Trophoblast cell (in vitro differentiated cells and primary cell): ENCODE data around the gene LAMC2.

ENCODE experiments used
- DNase-seq, 2 donors: peaks; one replicate each; pipeline ENCODE4 v3.0.0-alpha.2; 2016
- H2AFZ ChIP-seq: 2 replicates; pipeline ENCODE4 v1.6.1; 2013; ENCODE audit warnings: low read length, moderate library complexity, mild to moderate bottlenecking; ENCODE audit not compliant: insufficient read depth, poor library complexity
- H2AK5ac ChIP-seq: 2 replicates; pipeline ENCODE4 v1.6.1; 2013; ENCODE audit warnings: mild to moderate bottlenecking, low read length
- H2BK120ac ChIP-seq: 2 replicates; pipeline ENCODE4 v1.6.1; 2013; ENCODE audit warnings: low read length, mild to moderate bottlenecking, moderate library complexity; ENCODE audit not compliant: insufficient read depth, poor library complexity
- H2BK12ac ChIP-seq: 2 replicates; pipeline ENCODE4 v1.6.1; 2013; ENCODE audit warnings: mild to moderate bottlenecking, low read length, moderate library complexity
- H2BK5ac ChIP-seq: 2 replicates; pipeline ENCODE4 v1.6.1; 2013; ENCODE audit warnings: low read length, low read depth, moderate library complexity, mild to moderate bottlenecking; ENCODE audit not compliant: poor library complexity
- H3K14ac ChIP-seq: 2 replicates; pipeline ENCODE4 v1.6.1; 2013; ENCODE audit warnings: mild to moderate bottlenecking, low read length
- H3K18ac ChIP-seq: 2 replicates; pipeline ENCODE4 v1.6.1; 2013; ENCODE audit warnings: mild to moderate bottlenecking, low read length
- H3K23ac ChIP-seq: 2 replicates; pipeline ENCODE4 v1.6.1; 2013; ENCODE audit warnings: low read length
- H3K27ac ChIP-seq: 2 replicates; pipeline ENCODE4 v1.5.1; 2013; ENCODE audit warnings: low read depth, mild to moderate bottlenecking, inconsistent platforms, low read length, moderate library complexity
- H3K27me3 ChIP-seq: 2 replicates; pipeline ENCODE4 v1.6.1; 2013; ENCODE audit warnings: inconsistent platforms, mild to moderate bottlenecking, low read length, moderate library complexity; ENCODE audit not compliant: insufficient read depth
- H3K36me3 ChIP-seq, 2 experiments: 1 replicate in 1 of 2; 2 replicates in 1 of 2; pipeline ENCODE4 v1.6.1; 2013; ENCODE audit warnings: low read length in 2 of 2, mild to moderate bottlenecking in 2 of 2, moderate library complexity in 1 of 2; ENCODE audit not compliant: insufficient read depth in 2 of 2, control insufficient read depth in 1 of 2
- H3K4ac ChIP-seq: 2 replicates; pipeline ENCODE4 v1.6.1; 2013; ENCODE audit warnings: low read depth, mild to moderate bottlenecking, low read length, moderate library complexity
- H3K4me1 ChIP-seq, 2 experiments: 1 replicate in 1 of 2; 2 replicates in 1 of 2; pipeline ENCODE4 v1.6.1; 2013; ENCODE audit warnings: low read length in 2 of 2, mild to moderate bottlenecking in 2 of 2, moderate library complexity in 1 of 2; ENCODE audit not compliant: insufficient read depth in 2 of 2, control insufficient read depth in 1 of 2
- H3K4me2 ChIP-seq: 2 replicates; pipeline ENCODE4 v1.6.1; 2013; ENCODE audit warnings: inconsistent platforms, mild to moderate bottlenecking, low read length, moderate library complexity
- H3K4me3 ChIP-seq: 2 replicates; pipeline ENCODE4 v1.5.1; 2013; ENCODE audit warnings: mild to moderate bottlenecking, low read depth, low read length, inconsistent platforms
- H3K79me1 ChIP-seq: one replicate; pipeline ENCODE4 v1.6.1; 2013; ENCODE audit warnings: low read length
- H3K79me2 ChIP-seq: 2 replicates; pipeline ENCODE4 v1.6.1; 2013; ENCODE audit warnings: low read length, mild to moderate bottlenecking; ENCODE audit not compliant: control insufficient read depth, insufficient read depth, poor library complexity
- H3K9ac ChIP-seq: 2 replicates; pipeline ENCODE4 v1.6.1; 2013; ENCODE audit warnings: mild to moderate bottlenecking, low read length
- H3K9me3 ChIP-seq: 2 replicates; pipeline ENCODE4 v1.6.1; 2013; ENCODE audit warnings: low read depth, mild to moderate bottlenecking, control low read depth, inconsistent platforms, low read length; ENCODE audit not compliant: insufficient read depth
- H4K12ac ChIP-seq: 2 replicates; pipeline ENCODE4 v1.6.1; 2013; ENCODE audit warnings: low read depth, mild to moderate bottlenecking, low read length, moderate library complexity
- H4K8ac ChIP-seq: 2 replicates; pipeline ENCODE4 v1.6.1; 2013; ENCODE audit warnings: low read depth, mild to moderate bottlenecking, low read length, moderate library complexity
- H4K91ac ChIP-seq: one replicate; pipeline ENCODE4 v1.6.1; 2013; ENCODE audit warnings: low read depth, mild to moderate bottlenecking, low read length, moderate library complexity
- WGBS: extraction: QIAGEN DNeasy Blood & Tissue Kit; methylation state at CpG from one replicate; pipeline ENCODE4 v1.1.7; 2013; ENCODE audit warnings: missing lambda C conversion rate; ENCODE audit not compliant: insufficient read length, insufficient coverage; ENCODE audit errors: extremely low coverage; 5-methylcytosine and 5-hydroxymethylcytosine counted together

The LAMC2 gene

GRCh38 chr1:183210681-183211080 is 24.6 kb downstream of the LAMC2 start:
- no peak overlapping the region for H2BK12ac ChIP-seq
- no peaks in the 10 kb centered on the region for H3K27me3 ChIP-seq

GRCh38 chr1:183212870-183213269 is 26.8 kb downstream of the LAMC2 start:
- Histone ChIP-seq H3K14ac (no peak overlapping the region), H2AK5ac (no peak overlapping the region)

More at GRCh38 chr1:183210681-183211080, 24.6 kb downstream of the LAMC2 start:
- Histone ChIP-seq H2BK120ac (no peak overlapping the region), H3K9me3 (no peaks in the 10 kb centered on the region), H3K79me1 (no peaks in the 10 kb centered on the region), H3K23ac (no peak overlapping the region), H2AFZ (no peak overlapping the region), H4K12ac (no peak overlapping the region), H4K8ac (no peak overlapping the region), H3K4me2 (no peak overlapping the region), H3K4ac (no peak overlapping the region), H3K27ac (no peak overlapping the region), H3K18ac (no peak overlapping the region), H2AK5ac (no peak overlapping the region), H3K14ac (no peak overlapping the region), H4K91ac (no peak overlapping the region), H3K4me3 (no peak overlapping the region), H3K79me2 (no peaks in the 10 kb centered on the region), H2BK5ac (no peak overlapping the region), H3K36me3 (peaks cover 0 to 2% of the 10 kb centered on the region in 2 experiments), H3K9ac (no peak overlapping the region), H3K4me1 (no peaks in the 10 kb centered on the region)
- no peak for DNase-seq

GRCh38 chr1:183214021-183214970 is 28.2 kb downstream of the LAMC2 start:
- H3K4me3 ChIP-seq = no peak overlapping the region

More at GRCh38 chr1:183212870-183213269, 26.8 kb downstream of the LAMC2 start:
- H3K79me1 ChIP-seq = no peaks in the 10 kb centered on the region
- H3K4me2 ChIP-seq = no peak overlapping the region
- H3K27ac ChIP-seq = no peak overlapping the region
- no peak overlapping the region for H2AFZ ChIP-seq
- no peak overlapping the region for H3K4me3 ChIP-seq
- peaks cover 2 to 5% of the 10 kb centered on the region in 2 experiments for H3K36me3 ChIP-seq
- no peaks in the 10 kb centered on the region for H3K27me3 ChIP-seq
- DNase-seq = no peak
- H3K9me3 ChIP-seq = no peaks in the 10 kb centered on the region
- no peak overlapping the region for H2BK120ac ChIP-seq
- no peak overlapping the region for H3K9ac ChIP-seq
- no peak overlapping the region for H4K91ac ChIP-seq
- H3K23ac ChIP-seq = no peak overlapping the region
- no peak overlapping the region for H3K4ac ChIP-seq
- no peak overlapping the region for H2BK5ac ChIP-seq
- no peak overlapping the region for H3K18ac ChIP-seq
- no CpG with 5 or more reads among the region's 1 CpG for WGBS
- no peak overlapping the region for H2BK12ac ChIP-seq
- H4K8ac ChIP-seq = no peak overlapping the region
- no peak overlapping the region for H4K12ac ChIP-seq
- peaks cover 0 to 2% of the 10 kb centered on the region in 2 experiments for H3K4me1 ChIP-seq
- no peaks in the 10 kb centered on the region for H3K79me2 ChIP-seq

GRCh38 chr1:183215076-183215720 is 29.1 kb downstream of the LAMC2 start:
- H2BK12ac ChIP-seq = no peak overlapping the region
- no peak for DNase-seq
- no peak overlapping the region for H2AK5ac ChIP-seq
- no peak overlapping the region for H3K18ac ChIP-seq
- no peak overlapping the region for H3K4me3 ChIP-seq
- H3K27me3 ChIP-seq = no peaks in the 10 kb centered on the region
- no peak overlapping the region for H2BK120ac ChIP-seq
- no peak overlapping the region for H4K8ac ChIP-seq
- H3K79me1 ChIP-seq = no peaks in the 10 kb centered on the region
- no peak overlapping the region for H3K9ac ChIP-seq
- no peaks in the 10 kb centered on the region for H3K79me2 ChIP-seq
- no peak overlapping the region for H2BK5ac ChIP-seq
- H3K27ac ChIP-seq = no peak overlapping the region
- H3K4me1 ChIP-seq = peaks cover 0 to 4% of the 10 kb centered on the region in 2 experiments
- WGBS = no CpG with 5 or more reads among the region's 13 CpGs
- H3K14ac ChIP-seq = no peak overlapping the region
- H3K4ac ChIP-seq = no peak overlapping the region
- no peaks in the 10 kb centered on the region for H3K9me3 ChIP-seq
- no peak overlapping the region for H2AFZ ChIP-seq
- no peak overlapping the region for H4K91ac ChIP-seq
- no peak overlapping the region for H3K4me2 ChIP-seq
- no peak overlapping the region for H3K23ac ChIP-seq
- H3K36me3 ChIP-seq = peaks cover 2 to 8% of the 10 kb centered on the region in 2 experiments
- H4K12ac ChIP-seq = no peak overlapping the region

More at GRCh38 chr1:183214021-183214970, 28.2 kb downstream of the LAMC2 start:
- Histone ChIP-seq H2BK12ac (no peak overlapping the region), H2BK5ac (no peak overlapping the region), H3K14ac (no peak overlapping the region), H3K9me3 (no peaks in the 10 kb centered on the region), H3K79me2 (no peaks in the 10 kb centered on the region), H3K4ac (no peak overlapping the region), H3K27me3 (no peaks in the 10 kb centered on the region), H3K36me3 (peaks cover 2 to 8% of the 10 kb centered on the region in 2 experiments), H2AK5ac (no peak overlapping the region), H3K4me1 (peaks cover 0 to 4% of the 10 kb centered on the region in 2 experiments), H3K4me2 (no peak overlapping the region), H3K27ac (no peak overlapping the region), H4K12ac (no peak overlapping the region), H4K8ac (no peak overlapping the region), H3K18ac (no peak overlapping the region), H2AFZ (no peak overlapping the region), H3K79me1 (no peaks in the 10 kb centered on the region), H2BK120ac (no peak overlapping the region), H3K23ac (no peak overlapping the region), H3K9ac (no peak overlapping the region), H4K91ac (no peak overlapping the region)
- DNase-seq = no peak
- no CpG with 5 or more reads among the region's 5 CpGs for WGBS
